Measurements from ENCODE around the gene PRAMEF2. TPM values are rescaled to one million over a fixed set of nuclear protein-coding genes. Genes with fewer than 3 reads are reported as not detected.
"Not testable (repeated sequence)": the region's sequence is repeated elsewhere in the genome, so short reads cannot be mapped to it uniquely, and the experiment has no call there.

The PRAMEF2 gene
- total RNA-seq, 1 donor, result not detected

DNA sequence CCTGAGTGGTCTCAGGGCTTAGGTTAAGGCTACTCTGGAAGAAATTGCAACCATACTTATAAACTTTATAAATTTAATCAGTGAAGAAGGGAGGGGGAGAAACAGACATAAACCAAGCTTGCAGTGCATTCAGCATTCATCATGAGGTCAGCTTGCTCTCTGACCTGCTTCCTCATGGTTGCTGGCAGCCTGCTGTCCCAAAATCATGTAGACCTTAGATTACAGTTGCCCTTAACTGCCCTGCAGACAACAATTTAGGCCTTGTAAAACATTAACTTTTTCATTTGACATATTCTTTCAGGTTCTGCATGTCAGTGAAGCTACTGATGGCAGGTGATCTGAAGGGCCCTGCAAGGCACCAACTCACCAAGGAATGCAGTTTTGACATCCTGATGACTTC, 42.3 kb downstream of the PRAMEF2 start:
- H3K4me3 ChIP-seq (ENCODE audit: low read depth, low read length); DNase-seq (ENCODE audit: low read depth): not testable (repeated sequence)

DNA sequence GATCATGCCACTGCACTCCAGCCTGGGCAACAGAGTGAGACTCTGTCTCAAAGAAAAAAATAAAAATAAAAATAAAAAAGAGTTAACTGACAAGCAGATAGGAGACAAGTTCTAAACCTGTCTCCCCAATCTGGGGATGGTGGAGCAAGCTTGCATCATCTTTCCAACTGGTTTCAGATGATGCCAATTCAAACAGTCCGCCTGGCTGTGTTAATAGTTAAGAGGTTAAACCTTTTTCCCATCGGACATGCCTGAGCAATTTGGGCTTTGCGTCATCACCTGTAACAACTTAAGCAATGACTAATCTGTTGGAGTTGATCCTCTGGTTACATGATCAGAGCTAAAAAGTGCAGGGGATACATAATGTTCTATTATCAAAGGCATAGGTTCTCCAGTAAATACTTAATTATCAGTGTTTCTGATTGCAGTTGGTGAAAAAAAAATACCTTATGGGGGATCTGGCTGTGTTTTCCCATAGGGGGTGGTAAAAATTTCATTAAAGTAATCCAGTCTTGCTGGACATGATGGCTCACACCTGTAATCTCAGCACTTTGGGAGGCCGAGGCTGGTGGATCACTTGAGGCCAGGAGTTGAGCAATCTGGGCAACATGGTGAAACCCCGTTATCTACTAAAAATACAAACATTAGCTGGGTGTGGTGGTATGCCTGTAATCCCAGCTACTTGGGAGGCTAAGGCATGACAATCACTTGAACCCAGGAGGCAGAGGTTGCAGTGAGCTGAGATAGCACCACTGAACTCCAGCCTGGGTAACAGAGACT, 47.1 kb downstream of the PRAMEF2 start:
- H3K4me3 ChIP-seq (ENCODE audit: low read depth, low read length); DNase-seq (ENCODE audit: low read depth): not testable (repeated sequence)

Other genes with a start within 250 kb of the PRAMEF2 start
- 64.4 and 114 TPM in 2 replicates for gene DHRS3, start 238.9 kb upstream of the PRAMEF2 start, total RNA-seq (ENCODE audit: low replicate concordance)
- not detected in 2 replicates for gene AADACL4, start 213.0 kb upstream of the PRAMEF2 start, total RNA-seq (ENCODE audit: low replicate concordance)
- gene AADACL3, start 141.0 kb upstream of the PRAMEF2 start, total RNA-seq (ENCODE audit: low replicate concordance), result not detected in 2 replicates
- gene CFAP107, start 110.9 kb upstream of the PRAMEF2 start, total RNA-seq (ENCODE audit: low replicate concordance), result not detected in 2 replicates
- gene PRAMEF12, start 83.3 kb upstream of the PRAMEF2 start, total RNA-seq (ENCODE audit: low replicate concordance), result not detected in 2 replicates
- gene PRAMEF1, start 65.7 kb upstream of the PRAMEF2 start, total RNA-seq (ENCODE audit: low replicate concordance), result not detected in 2 replicates
- not detected in 2 replicates for gene PRAMEF11, start 25.7 kb upstream of the PRAMEF2 start, total RNA-seq (ENCODE audit: low replicate concordance)
- not detected in 2 replicates for gene HNRNPCL1, start 8.4 kb upstream of the PRAMEF2 start, total RNA-seq (ENCODE audit: low replicate concordance)
- not detected in 2 replicates for gene PRAMEF4, start 29.1 kb downstream of the PRAMEF2 start, total RNA-seq (ENCODE audit: low replicate concordance)
- gene PRAMEF10, start 41.2 kb downstream of the PRAMEF2 start, total RNA-seq (ENCODE audit: low replicate concordance), result not detected in 2 replicates
- not detected in 2 replicates for gene PRAMEF7, start 59.5 kb downstream of the PRAMEF2 start, total RNA-seq (ENCODE audit: low replicate concordance)
- not detected in 2 replicates for gene PRAMEF6, start 90.5 kb downstream of the PRAMEF2 start, total RNA-seq (ENCODE audit: low replicate concordance)
- gene PRAMEF27, start 199.5 kb downstream of the PRAMEF2 start, total RNA-seq (ENCODE audit: low replicate concordance), result not detected in 2 replicates
- gene HNRNPCL3, start 203.7 kb downstream of the PRAMEF2 start, total RNA-seq (ENCODE audit: low replicate concordance), result not detected in 2 replicates
- gene PRAMEF25, start 213.7 kb downstream of the PRAMEF2 start, total RNA-seq (ENCODE audit: low replicate concordance), result not detected in 2 replicates